Panc1 (cell line): Measurements from ENCODE around the gene CACNA1C. TPM values are rescaled to one million over a fixed set of nuclear protein-coding genes. Genes with fewer than 3 reads are reported as not detected.

Experiments used
- ATAC-seq: fragments of 200-7000 bp; cut with Tn5 transposase; 2 replicates; pipeline ENCODE4 v1.9.1; 2020; ENCODE audit warnings: mild to moderate bottlenecking, moderate library complexity
- BruUV-seq: library from RNA; stranded (reverse); fragments of 400-500 nt; replicated peaks from 2 replicates; lab custom pipeline; 2021; lab: Mats Ljungman, UMichigan
- CTCF ChIA-PET: fragments of 300-600 bp; sonication (Branson Sonifier 250); formaldehyde crosslinking; loops from one replicate; lab custom pipeline; 2022; ENCODE audit warnings: antibody characterized with exemption; lab: Charles Lee
- POLR2A ChIA-PET: fragments of 300-600 bp; sonication (Branson Sonifier 250); formaldehyde crosslinking; loops from one replicate; lab custom pipeline; 2022; ENCODE audit warnings: antibody characterized with exemption; lab: Charles Lee
- DNase-seq: peaks from one replicate; pipeline ENCODE4 v3.0.0-alpha.2; 2010; ENCODE audit warnings: low read depth, low spot score
- H3K27ac ChIP-seq: 2 replicates; pipeline ENCODE4 v1.5.1; 2011; ENCODE audit warnings: mild to moderate bottlenecking, low read length, inconsistent platforms
- H3K27me3 ChIP-seq: fragments of 200-500 bp; sonication (Bioruptor generic); 2 replicates; pipeline ENCODE4 v1.6.0; 2014; ENCODE audit warnings: low read length, inconsistent platforms; ENCODE audit not compliant: control insufficient read depth, insufficient read depth
- H3K36me3 ChIP-seq: fragments of 200-500 bp; sonication (Bioruptor generic); 2 replicates; pipeline ENCODE4 v1.5.1; 2014; ENCODE audit warnings: inconsistent platforms, mild to moderate bottlenecking, low read length, moderate library complexity; ENCODE audit not compliant: control insufficient read depth, insufficient read depth
- H3K4me1 ChIP-seq: 2 replicates; pipeline ENCODE4 v1.5.1; 2011; ENCODE audit warnings: inconsistent platforms, mild to moderate bottlenecking, low read length, moderate library complexity; ENCODE audit not compliant: control insufficient read depth, insufficient read depth
- H3K4me3 ChIP-seq, 2 experiments: 2 replicates each; pipeline ENCODE4 v1.5.1; 2011 to 2012; ENCODE audit warnings: low read depth in 2 of 2, low read length in 2 of 2, mild to moderate bottlenecking in 2 of 2, inconsistent platforms in 1 of 2, moderate library complexity in 1 of 2
- H3K9me3 ChIP-seq: fragments of 200-500 bp; sonication (Bioruptor generic); 2 replicates; pipeline ENCODE4 v1.5.1; 2014; ENCODE audit warnings: low read depth, mild to moderate bottlenecking, inconsistent platforms, low read length, moderate library complexity; ENCODE audit not compliant: control insufficient read depth, insufficient read depth
- CTCF ChIP-seq: fragments of 450-650 bp; IDR thresholded peaks from 2 replicates; pipeline ENCODE4 v1.5.1; 2017; ENCODE audit warnings: mild to moderate bottlenecking
- POLR2AphosphoS5 ChIP-seq: IDR thresholded peaks from 2 replicates; pipeline ENCODE4 v1.6.1; 2012; ENCODE audit warnings: mild to moderate bottlenecking, low read depth, low read length, moderate library complexity
- REST ChIP-seq, 2 experiments: IDR thresholded peaks; 2 replicates each; pipeline ENCODE4 v1.6.1; 2011 to 2012; ENCODE audit warnings: low read depth in 2 of 2, control low read depth in 1 of 2, low read length in 1 of 2, mild to moderate bottlenecking in 1 of 2, moderate library complexity in 1 of 2; ENCODE audit not compliant: insufficient read depth in 1 of 2
- SIN3A ChIP-seq: IDR thresholded peaks from 2 replicates; pipeline ENCODE4 v1.6.1; 2012; ENCODE audit warnings: low read depth, mild to moderate bottlenecking, low read length, moderate library complexity, borderline replicate concordance; ENCODE audit not compliant: insufficient read depth
- TCF7L2 ChIP-seq: IDR thresholded peaks from 2 replicates; pipeline ENCODE4 v1.6.1; 2011; ENCODE audit warnings: mild to moderate bottlenecking, low read depth, low read length, inconsistent platforms
- in situ Hi-C: cut with HindIII; loops from 2 replicates; pipeline ENCODE4 v1.10.0; 2016; ENCODE audit warnings: low sequenced_read_pairs, low pct_unique_long_range_greater_than_20kb
- intact Hi-C: fragments of 100-400 bp; cut with micrococcal nuclease; formaldehyde crosslinking; loops from one replicate; pipeline ENCODE4 v1.10.0; 2022; ENCODE audit not compliant: unreplicated experiment
- total RNA-seq: library from RNA; stranded (reverse); gene quantifications from one replicate; pipeline ENCODE4 v1.2.1, GENCODE V29; 2021; ENCODE audit not compliant: unreplicated experiment

The CACNA1C gene
- total RNA-seq, 1 experiment from 2014 or later, result 0.03 TPM

- no TSS peak for BruUV-seq
- no peaks in the 10 kb centered on the region for H3K4me1 ChIP-seq
- intact Hi-C loops, result no loop called here
- in situ Hi-C loops, result no loop called here
- no peaks in the 10 kb centered on the region for H3K9me3 ChIP-seq
- no peak overlapping the region for H3K27ac ChIP-seq
- ChIA-PET POLR2A (no interaction called here), CTCF (no interaction called here)
- ATAC-seq (no peak), DNase-seq (no peak)
- H3K36me3 ChIP-seq, result no peaks in the 10 kb centered on the region
- no peak overlapping the region for H3K4me3 ChIP-seq
- TF ChIP-seq SIN3A, result no peak
- TF ChIP-seq CTCF, result no peak
- no peak for TF ChIP-seq REST (IDR thresholded peaks at IDR 0.05; ENCODE audit: insufficient read depth in 1 of 2, low read depth in 2 of 2, low read length in 1 of 2)
- no peak for TF ChIP-seq POLR2AphosphoS5
- no peak for TF ChIP-seq TCF7L2
- peaks cover 7% of the 10 kb centered on the region; the same call in 1 of the 2 replicates for H3K27me3 ChIP-seq
Measured at GRCh38 chr12:2142068-2142467, 89.3 kb downstream of the CACNA1C start.

GRCh38 chr12:2144951-2145350 is 92.2 kb downstream of the CACNA1C start:
- CTCF ChIA-PET, result no interaction called here
- POLR2A ChIA-PET, result no interaction called here
- in situ Hi-C loops, result no loop called here
- DNase-seq, result no peak
- no TSS peak for BruUV-seq
- Histone ChIP-seq H3K9me3 (no peaks in the 10 kb centered on the region), H3K4me1 (no peaks in the 10 kb centered on the region), H3K36me3 (no peaks in the 10 kb centered on the region), H3K27me3 (peaks cover 7% of the 10 kb centered on the region; the same call in 1 of the 2 replicates), H3K4me3 (no peak overlapping the region), H3K27ac (no peak overlapping the region)
- TF ChIP-seq CTCF (no peak), REST (IDR thresholded peaks at IDR 0.05; ENCODE audit: insufficient read depth in 1 of 2, low read depth in 2 of 2, low read length in 1 of 2) (no peak), SIN3A (no peak), POLR2AphosphoS5 (no peak), TCF7L2 (no peak)
- no peak for ATAC-seq
- intact Hi-C loops, result no loop called here
